CD4-positive, alpha-beta T cell treated with Interleukin-10 for 1 hour (primary cell): ENCODE measurements around the gene PVRIG.
A peak's percentile ranks its signal among the peaks of the same experiment; 100 is the strongest.
"Not testable (repeated sequence)": the region's sequence is repeated elsewhere in the genome, so short reads cannot be mapped to it uniquely, and the experiment has no call there.

ENCODE experiments used
- DNase-seq: peaks from one replicate; pipeline ENCODE4 v3.0.0-alpha.2; 2020

The PVRIG gene

DNA sequence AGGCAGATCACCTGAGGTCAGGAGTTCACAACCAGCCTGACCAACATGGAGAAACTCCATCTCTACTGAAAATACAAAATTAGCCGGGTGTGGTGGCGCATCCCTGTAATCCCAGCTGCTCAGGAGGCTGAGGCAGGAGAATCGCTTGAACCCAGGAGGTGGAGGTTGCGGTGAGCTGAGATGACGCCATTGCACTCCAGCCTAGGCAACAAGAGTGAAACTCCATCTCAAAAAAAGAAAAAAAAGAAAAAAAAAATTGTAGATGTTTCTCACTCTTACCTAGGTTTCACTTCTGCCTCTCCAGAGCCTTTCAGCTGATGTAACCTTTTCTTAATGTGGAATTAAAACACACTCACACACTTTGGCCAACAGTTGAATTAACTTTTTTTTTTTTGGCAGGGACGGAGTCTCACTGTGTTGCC, 23.8 kb upstream of the PVRIG start:
- DNase-seq, result not testable (repeated sequence)

DNA sequence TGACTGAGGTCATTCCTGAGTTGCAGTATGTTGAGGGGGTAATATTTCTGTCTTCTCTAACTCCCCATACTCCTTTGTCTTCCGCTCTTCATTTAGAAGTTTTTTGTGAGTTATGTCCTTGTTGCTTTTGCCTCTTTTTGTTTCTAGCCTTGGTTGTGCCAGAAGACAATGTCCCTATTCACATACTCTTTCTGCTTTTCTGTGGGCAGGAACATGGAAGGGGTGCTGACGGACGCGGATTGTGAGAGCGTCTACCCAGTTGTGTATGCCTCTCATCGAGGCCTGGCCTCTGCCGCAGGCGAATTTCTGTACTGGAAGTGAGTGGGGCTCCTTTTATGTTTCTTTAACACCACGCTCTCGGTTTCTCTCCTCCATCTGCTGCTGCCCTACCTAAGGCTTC, 21.5 kb upstream of the PVRIG start:
- DNase-seq, result no peak

DNA sequence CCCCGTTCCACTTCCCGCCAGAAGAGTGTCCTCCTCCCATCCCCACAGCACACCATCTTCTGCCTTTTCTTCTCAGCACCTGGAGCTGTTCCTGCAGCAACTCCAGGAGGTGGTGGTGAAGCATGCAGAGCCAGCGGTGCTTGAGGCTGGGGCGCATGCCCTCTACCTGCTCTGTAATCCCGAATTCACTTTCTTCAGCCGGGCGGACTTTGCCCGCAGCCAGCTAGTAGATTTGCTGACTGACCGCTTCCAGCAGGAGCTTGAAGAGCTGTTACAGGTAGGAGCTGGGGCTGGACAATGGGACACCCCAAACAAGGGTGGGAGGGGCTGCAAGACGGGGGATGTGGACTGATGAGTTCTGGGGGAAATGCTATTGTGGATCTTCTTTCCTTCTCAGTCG, 19.1 kb upstream of the PVRIG start:
- no peak for DNase-seq

DNA sequence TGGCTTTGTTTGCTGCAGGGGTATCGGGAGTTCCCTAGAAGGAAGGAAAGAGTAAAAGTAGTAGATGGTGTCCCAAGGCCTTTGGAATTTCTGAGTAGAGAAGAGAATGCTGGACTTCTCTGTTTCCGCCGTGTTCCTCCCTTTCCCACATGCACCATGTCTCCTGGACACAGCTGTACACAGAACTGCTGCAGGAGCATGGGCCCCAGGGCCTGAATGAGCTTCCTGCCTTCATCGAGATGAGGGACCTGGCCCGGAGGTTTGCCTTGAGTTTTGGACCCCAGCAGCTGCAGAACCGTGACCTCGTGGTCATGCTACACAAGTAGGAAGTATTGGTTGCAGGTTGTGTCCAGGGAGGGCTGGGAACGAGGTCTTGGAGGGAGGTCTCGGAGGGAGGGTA, 15.3 kb upstream of the PVRIG start:
- no peak for DNase-seq

DNA sequence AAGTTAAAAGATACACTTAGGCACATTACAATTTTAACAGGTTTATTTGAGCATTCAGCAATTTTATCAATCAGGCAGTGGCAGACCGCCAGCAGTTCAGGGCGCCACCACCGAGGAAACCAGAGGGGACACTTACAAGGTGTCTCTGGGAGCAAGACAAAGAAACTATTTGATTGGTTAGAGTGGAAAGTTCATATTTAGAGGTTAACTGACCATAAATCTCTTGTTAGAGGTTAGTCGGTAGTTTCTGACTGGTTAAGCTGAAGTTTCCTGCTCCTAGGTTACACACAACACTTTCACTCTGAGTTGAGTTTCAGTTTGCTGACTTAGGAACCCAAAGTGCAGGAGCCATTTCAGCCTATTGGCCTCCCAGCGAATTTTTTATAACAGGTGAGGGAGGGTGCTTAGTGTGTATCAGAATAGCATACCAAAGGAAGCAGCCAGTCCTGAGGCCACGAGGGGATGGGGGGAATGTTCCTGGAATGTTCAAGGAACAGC, 10.8 kb upstream of the PVRIG start:
- peak; percentile 51 for DNase-seq

GRCh38 chr7:100209493-100209892, 10.3 kb upstream of the PVRIG start:
- no peak for DNase-seq

- DNase-seq, result no peak
Observed at GRCh38 chr7:100210805-100211204, 8.9 kb upstream of the PVRIG start.

GRCh38 chr7:100211342-100211780, 8.4 kb upstream of the PVRIG start:
- peak; percentile 75 for DNase-seq

GRCh38 chr7:100212631-100213286, 7.0 kb upstream of the PVRIG start:
- DNase-seq, result no peak

- DNase-seq, result no peak
Observed at GRCh38 chr7:100213672-100214071, 6.1 kb upstream of the PVRIG start.

DNA sequence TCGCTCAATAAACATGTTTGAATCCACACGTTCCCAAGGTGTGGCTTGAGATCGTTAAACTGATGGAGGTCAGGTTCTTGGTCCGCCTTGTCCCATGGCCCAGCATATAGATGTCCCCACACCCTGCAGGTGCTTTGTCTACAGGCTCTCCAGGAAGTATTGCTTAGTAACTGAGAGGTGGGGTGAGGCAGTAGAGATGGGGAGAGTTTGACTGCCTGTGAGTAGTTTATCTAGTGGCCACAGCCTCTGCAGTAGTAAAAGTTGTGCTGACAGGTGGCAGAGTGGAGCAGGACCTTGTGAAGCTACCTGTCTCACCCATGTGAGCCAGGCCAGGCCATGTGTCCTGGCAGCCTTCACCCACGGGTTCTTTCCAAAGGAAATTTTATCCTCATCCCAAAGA, 5.4 kb upstream of the PVRIG start:
- DNase-seq, result not testable (repeated sequence)

GRCh38 chr7:100215895-100216294, 3.9 kb upstream of the PVRIG start:
- DNase-seq, result no peak

DNA sequence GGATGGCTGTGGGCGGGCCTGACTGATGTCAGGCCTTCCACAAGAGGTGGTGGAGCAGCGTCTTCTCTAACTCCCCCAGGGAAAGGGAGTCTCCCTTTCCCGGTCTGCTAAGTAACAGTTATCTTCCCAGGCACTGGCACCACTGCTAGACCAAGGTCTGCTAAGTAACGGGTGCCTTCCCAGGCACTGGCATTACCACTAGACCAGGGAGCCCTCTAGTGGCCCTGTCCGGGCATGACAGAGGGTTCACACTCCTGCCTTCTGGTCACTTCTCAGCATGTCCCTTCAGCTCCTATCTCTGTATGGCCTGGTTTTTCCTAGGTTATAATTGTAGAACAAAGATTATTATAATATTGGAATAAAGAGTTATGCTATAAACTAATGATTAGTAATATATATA, 1.8 kb upstream of the PVRIG start:
- peak; percentile 85 for DNase-seq

DNA sequence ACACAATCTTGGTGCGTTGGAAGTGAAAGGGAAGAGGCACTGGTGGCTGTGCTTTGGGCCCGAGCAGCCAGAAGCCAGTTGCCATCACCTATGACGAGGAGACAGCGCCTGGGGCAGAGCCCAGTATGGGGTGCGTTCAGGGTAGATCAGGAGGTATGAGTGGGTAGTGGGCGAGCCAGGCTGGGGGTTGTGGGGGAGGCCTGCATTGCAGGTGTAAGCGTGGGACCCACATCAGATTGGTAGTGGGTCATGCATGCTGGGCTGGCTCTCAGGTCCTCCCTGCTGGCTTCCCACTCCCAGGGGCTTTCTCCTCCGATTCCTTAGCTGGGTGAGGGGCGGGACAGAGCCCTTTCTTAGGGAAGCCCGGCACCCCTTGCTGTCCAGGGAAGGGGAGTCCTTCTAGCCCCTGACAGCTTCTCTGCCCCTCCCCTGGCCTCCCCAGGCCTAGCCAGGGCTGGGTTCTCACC, 445 bp upstream of the PVRIG start:
- DNase-seq, result no peak

- DNase-seq, result no peak
Observed at GRCh38 chr7:100220586-100221230, 959 bp downstream of the PVRIG start.

DNA sequence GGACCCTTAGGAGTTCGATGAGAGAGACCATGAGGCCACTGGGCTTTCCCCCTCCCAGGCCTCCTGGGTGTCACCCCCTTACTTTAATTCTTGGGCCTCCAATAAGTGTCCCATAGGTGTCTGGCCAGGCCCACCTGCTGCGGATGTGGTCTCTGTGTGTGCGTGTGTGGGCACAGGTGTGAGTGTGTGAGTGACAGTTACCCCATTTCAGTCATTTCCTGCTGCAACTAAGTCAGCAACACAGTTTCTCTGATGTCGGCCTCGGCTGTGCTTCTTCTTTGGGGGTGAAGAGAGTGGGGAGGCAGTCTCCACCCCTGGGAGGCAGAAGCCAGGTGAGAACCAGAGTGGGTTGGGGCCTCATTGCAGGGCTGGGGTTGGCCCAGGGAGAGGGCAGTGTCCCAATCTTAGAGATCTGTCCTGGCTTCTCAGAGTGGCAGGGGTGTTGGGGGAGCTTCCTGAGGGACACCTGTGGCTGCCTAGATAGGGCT, 1.5 kb downstream of the PVRIG start:
- peak; percentile 89 for DNase-seq

DNA sequence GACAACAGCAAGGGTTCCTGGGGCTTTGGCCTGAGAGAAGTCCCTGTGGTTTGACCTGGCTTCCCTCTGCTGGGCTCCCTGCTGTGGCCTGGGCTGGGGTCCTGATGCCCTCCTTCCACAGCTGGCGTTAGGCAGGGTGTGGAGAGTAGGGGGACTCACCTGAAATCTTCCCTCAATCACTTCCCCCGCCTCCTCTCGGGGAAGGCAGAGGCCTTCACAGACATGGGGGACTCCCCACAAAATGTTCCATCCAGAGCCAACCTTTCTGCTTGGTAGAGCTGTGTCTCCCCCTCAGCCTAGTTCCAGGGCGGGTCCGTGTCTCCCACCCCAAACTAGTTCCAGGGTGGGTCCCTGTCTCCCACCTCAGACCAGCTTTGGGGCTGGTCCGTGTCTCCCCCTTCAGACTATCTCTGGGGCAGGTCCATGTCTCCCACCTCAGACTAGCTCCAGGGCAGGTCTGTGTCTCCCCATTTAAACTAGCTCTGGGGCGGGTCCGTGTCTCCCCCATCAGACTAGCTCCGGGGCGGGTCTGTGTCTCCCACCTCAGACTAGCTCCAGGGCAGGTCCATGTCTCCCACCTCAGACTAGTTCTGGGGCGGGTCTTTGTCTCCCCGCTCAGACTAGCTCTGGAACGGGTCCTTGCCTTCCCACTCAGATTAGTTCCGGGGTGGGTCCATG, 2.2 kb downstream of the PVRIG start:
- peak; percentile 38 for DNase-seq

- DNase-seq, result no peak
Observed at GRCh38 chr7:100222445-100223132, 2.8 kb downstream of the PVRIG start.

GRCh38 chr7:100223376-100223927, 3.7 kb downstream of the PVRIG start:
- DNase-seq, result not testable (repeated sequence)

GRCh38 chr7:100224891-100225290, 5.1 kb downstream of the PVRIG start:
- not testable (repeated sequence) for DNase-seq

- DNase-seq, result not testable (repeated sequence)
Observed at GRCh38 chr7:100234660-100235317, 15.0 kb downstream of the PVRIG start.

DNA sequence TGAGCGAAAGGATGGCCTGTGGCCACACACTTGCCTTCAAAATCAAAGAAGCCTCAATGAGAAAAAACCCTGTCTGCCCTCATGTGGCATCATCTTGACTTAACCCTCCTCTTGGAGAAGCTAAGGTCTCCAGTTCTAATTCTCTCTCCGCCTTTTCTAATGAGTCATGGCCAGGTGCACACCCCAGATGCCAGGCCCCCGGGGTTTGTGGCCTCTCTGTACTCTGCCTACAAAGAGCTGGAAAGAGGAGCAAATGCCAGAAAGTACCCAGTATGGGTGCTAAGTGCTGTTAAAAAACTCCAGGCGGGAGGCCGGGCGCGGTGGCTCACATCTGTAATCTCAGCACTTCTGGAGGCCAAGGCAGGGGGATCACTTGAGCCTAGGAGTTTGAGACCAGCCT, 20.2 kb downstream of the PVRIG start:
- DNase-seq, result not testable (repeated sequence)
